Adrenal gland (tissue), 12 donors: ENCODE measurements around the gene DISP2. TPM values are rescaled to one million over a fixed set of nuclear protein-coding genes. Genes with fewer than 3 reads are reported as not detected.

Experiments
- DNase-seq, 7 donors: peaks; one replicate each; pipeline ENCODE4 v3.0.0-alpha.2; 2019 to 2020
- H3K27ac ChIP-seq, 5 donors: fragments of 200-600 bp; sonication (generic) in 4 of 5; 1 replicate in 3 of 5; 2 replicates in 2 of 5; pipeline versions ENCODE4 v1.5.1 to v1.8.0; 2016 to 2020; ENCODE audit warnings: mild to moderate bottlenecking in 1 of 5
- H3K27me3 ChIP-seq: fragments of 200-600 bp; 2 replicates; pipeline ENCODE4 v1.8.0; 2021
- H3K36me3 ChIP-seq, 2 donors: fragments of 200-600 bp; replicated peaks in 1 of 2; 1 replicate in 1 of 2; 2 replicates in 1 of 2; pipeline versions ENCODE4 v1.5.1 to v1.8.0; 2018 to 2022
- H3K4me1 ChIP-seq, 2 donors: fragments of 200-600 bp; replicated peaks in 1 of 2; 1 replicate in 1 of 2; 2 replicates in 1 of 2; pipeline versions ENCODE4 v1.5.1 to v1.8.0; 2018 to 2021
- H3K4me3 ChIP-seq, 4 donors: fragments of 200-600 bp; sonication (generic) in 3 of 4; one replicate each; pipeline ENCODE4 v1.5.1; 2016 to 2018
- H3K9me3 ChIP-seq, 3 donors: fragments of 200-600 bp; sonication (generic) in 1 of 3; replicated peaks in 1 of 3; 1 replicate in 2 of 3; 2 replicates in 1 of 3; pipeline versions ENCODE4 v1.5.1 to v1.8.0; 2016 to 2021
- CTCF ChIP-seq, 6 experiments: fragments of 450-650 bp in 4 of 6; fragments of 200-600 bp in 2 of 6; sonication (generic) in 1 of 6; IDR thresholded peaks; 1 replicate in 5 of 6; 2 replicates in 1 of 6; pipeline versions ENCODE4 v1.5.1 to v1.8.0; 2016 to 2021; ENCODE audit warnings: antibody characterized with exemption in 6 of 6, mild to moderate bottlenecking in 2 of 6, moderate library complexity in 1 of 6
- POLR2A ChIP-seq, 2 donors: fragments of 450-650 bp; IDR thresholded peaks; one replicate each; pipeline ENCODE4 v1.6.1; 2017; ENCODE audit warnings: antibody characterized with exemption in 2 of 2, mild to moderate bottlenecking in 2 of 2, moderate library complexity in 1 of 2
- WGBS, 4 donors: extraction: QIAGEN DNeasy Blood & Tissue Kit in 2 of 4; methylation state at CpG; one replicate each; pipeline versions ENCODE4 v1.1.5 to v1.1.7; 2013 to 2017; 5-methylcytosine and 5-hydroxymethylcytosine counted together
- intact Hi-C, 2 donors: fragments of 100-400 bp; cut with DNase I; formaldehyde crosslinking; loops; one replicate each; pipeline versions ENCODE4 v1.14.1 to v1.15.0; 2022 to 2023
- polyA plus RNA-seq, 3 donors: library from polyadenylated mRNA; stranded (reverse); fragments of 200-250 nt in 2 of 3; fragments of 350-450 nt in 1 of 3; fragmentation: Illumina TruSeq in 1 of 3; extraction: RNeasy Lipid Tissue Mini Kit (QIAGEN cat#74804) in 1 of 3; gene quantifications; one replicate each; pipeline ENCODE4 v1.2.3, GENCODE V29; 2013 to 2014
- total RNA-seq, 9 donors: library from RNA; depleted of rRNA in 4 of 9; stranded (reverse); fragments of >200 nt in 4 of 9; fragments of 120-200 nt in 1 of 9; fragmentation: NEBNext Ultra II Directional in 1 of 9; extraction: Animal tissue kit (Norgen Biotek cat#: 25700) in 1 of 9; gene quantifications; one replicate each; pipeline versions ENCODE4 v1.1.0 to v1.2.4, GENCODE V29; 2013 to 2023
- donor health status: healthy with polysubstance abuse.
- donor health status: Bipolar disorder and iron deficiency.
- donor health status: DM: yes; HTN: yes; CAD: no.
- donor health status: DM: no; HTN: no; CAD: no.
- donor health status: DM: no; HTN: no; CAD: no.
- donor health status: DM: yes; HTN: yes; CAD: no.

DISP2 gene
- total and polyA plus RNA-seq, 12 donors, result 0.36 to 19.4 (median 1.2) TPM; not detected in 1

- Histone ChIP-seq H3K9me3 (no peaks in the 10 kb centered on the region), H3K27me3 (no peaks in the 10 kb centered on the region), H3K4me1 (peaks cover 2 to 3% of the 10 kb centered on the region in 2 donors), H3K36me3 (no peaks in the 10 kb centered on the region), H3K4me3 (no peak overlapping the region), H3K27ac (no peak overlapping the region)
- 83 to 91% (median 86%) methylated on average over 5 to 6 of the region's 6 CpGs for WGBS, 4 donors
- DNase-seq, result no peak
- TF ChIP-seq POLR2A (IDR thresholded peaks at IDR 0.05) (no peak), CTCF (IDR thresholded peaks at IDR 0.05) (no peak)
- intact Hi-C loops, result no loop called here
Measured at GRCh38 chr15:40345867-40346578, 12.0 kb upstream of the DISP2 start.

GRCh38 chr15:40346579-40347558, 11.2 kb upstream of the DISP2 start:
- Histone ChIP-seq H3K4me1 (no peaks in the 10 kb centered on the region), H3K9me3 (no peaks in the 10 kb centered on the region)

GRCh38 chr15:40347559-40348473, 10.2 kb upstream of the DISP2 start:
- TF ChIP-seq CTCF (IDR thresholded peaks at IDR 0.05) (no peak), POLR2A (IDR thresholded peaks at IDR 0.05) (no peak)
- intact Hi-C loops, result no loop called here
- WGBS, 4 donors, result 86 to 90% (median 87%) methylated on average over 4 to 11 of the region's 11 CpGs

More at GRCh38 chr15:40346579-40347558, 11.2 kb upstream of the DISP2 start:
- 84 to 95% (median 88%) methylated on average over 13 to 15 of the region's 15 CpGs for WGBS, 4 donors
- no peak overlapping the region for H3K27ac ChIP-seq
- TF ChIP-seq POLR2A (IDR thresholded peaks at IDR 0.05), result no peak
- TF ChIP-seq CTCF (IDR thresholded peaks at IDR 0.05), result no peak
- no peak overlapping the region for H3K4me3 ChIP-seq
- H3K27me3 ChIP-seq, result no peaks in the 10 kb centered on the region
- DNase-seq, result no peak
- intact Hi-C loops, result no loop called here
- no peaks in the 10 kb centered on the region for H3K36me3 ChIP-seq

More at GRCh38 chr15:40347559-40348473, 10.2 kb upstream of the DISP2 start:
- no peaks in the 10 kb centered on the region for H3K4me1 ChIP-seq
- H3K9me3 ChIP-seq, result no peaks in the 10 kb centered on the region
- no peaks in the 10 kb centered on the region for H3K27me3 ChIP-seq
- DNase-seq, result no peak
- H3K36me3 ChIP-seq, result no peaks in the 10 kb centered on the region
- H3K4me3 ChIP-seq, result no peak overlapping the region
- H3K27ac ChIP-seq, result no peak overlapping the region
